Transverse colon (tissue), 4 donors: Measurements from ENCODE around the gene LCE2C. TPM values are rescaled to one million over a fixed set of nuclear protein-coding genes. Genes with fewer than 3 reads are reported as not detected.

Source experiments
- DNase-seq: peaks from one replicate; pipeline ENCODE4 v3.0.0-alpha.2; 2019
- H3K27ac ChIP-seq, 4 donors: fragments of 200-600 bp; sonication (generic); 2 replicates each; pipeline ENCODE4 v1.5.1; 2016 to 2018; ENCODE audit warnings: inconsistent platforms in 4 of 4
- H3K27me3 ChIP-seq: fragments of 200-600 bp; sonication (generic); 2 replicates; pipeline ENCODE4 v1.5.1; 2017; ENCODE audit warnings: inconsistent platforms
- H3K36me3 ChIP-seq, 4 donors: fragments of 200-600 bp; sonication (generic); 2 replicates each; pipeline ENCODE4 v1.5.1; 2017 to 2019; ENCODE audit warnings: inconsistent platforms in 4 of 4
- H3K4me1 ChIP-seq, 4 donors: fragments of 200-600 bp; sonication (generic); 2 replicates each; pipeline ENCODE4 v1.5.1; 2017 to 2020; ENCODE audit warnings: inconsistent platforms in 4 of 4
- H3K4me3 ChIP-seq, 4 donors: fragments of 200-600 bp; sonication (generic); 1 replicate in 1 of 4; 2 replicates in 3 of 4; pipeline versions ENCODE4 v1.5.1 to v1.6.1; 2017 to 2019; ENCODE audit warnings: inconsistent platforms in 4 of 4
- H3K9me3 ChIP-seq, 2 donors: fragments of 200-600 bp; sonication (generic); 2 replicates each; pipeline ENCODE4 v1.5.1; 2017 to 2019; ENCODE audit warnings: inconsistent platforms in 2 of 2
- CTCF ChIP-seq, 5 experiments: fragments of 200-600 bp in 3 of 5; fragments of 450-650 bp in 2 of 5; sonication (generic) in 3 of 5; IDR thresholded peaks; 1 replicate in 2 of 5; 2 replicates in 3 of 5; pipeline ENCODE4 v1.5.1; 2016 to 2017; ENCODE audit warnings: antibody characterized with exemption in 5 of 5, inconsistent platforms in 3 of 5, mild to moderate bottlenecking in 2 of 5, moderate library complexity in 1 of 5
- EP300 ChIP-seq: sonication (generic); formaldehyde crosslinking; IDR thresholded peaks from one replicate; pipeline ENCODE4 v1.6.1; 2017; ENCODE audit warnings: antibody characterized with exemption, low read depth
- POLR2A ChIP-seq: fragments of 450-650 bp; IDR thresholded peaks from one replicate; pipeline ENCODE4 v1.6.1; 2016; ENCODE audit warnings: antibody characterized with exemption, mild to moderate bottlenecking, moderate library complexity
- POLR2AphosphoS5 ChIP-seq, 3 donors: sonication (generic); formaldehyde crosslinking; IDR thresholded peaks; one replicate each; pipeline ENCODE4 v1.6.1; 2016; ENCODE audit warnings: antibody characterized with exemption in 3 of 3
- WGBS, 2 donors: methylation state at CpG; one replicate each; pipeline ENCODE4 v1.1.5; 2018; ENCODE audit warnings: low coverage in 1 of 2; 5-methylcytosine and 5-hydroxymethylcytosine counted together
- in situ Hi-C, 4 donors: fragments of 200-750 bp; cut with MboI; loops; one replicate each; pipeline versions ENCODE4 v1.15.0 to v1.15.1; 2017; ENCODE audit warnings: low sequenced_read_pairs in 3 of 4, low pct_ligation_motif_present in 1 of 4, low pct_unique_long_range_greater_than_20kb in 1 of 4
- intact Hi-C: fragments of 100-400 bp; cut with DNase I; formaldehyde crosslinking; loops from one replicate; pipeline ENCODE4 v1.15.1; 2023; ENCODE audit warnings: low total_unique reads
- total RNA-seq, 4 donors: library from RNA; depleted of rRNA; stranded (reverse); fragments of >200 nt; gene quantifications; one replicate each; pipeline ENCODE4 v1.1.0, GENCODE V29; 2016

Gene LCE2C
- total RNA-seq, 4 donors from 2014 or later: not detected

DNA sequence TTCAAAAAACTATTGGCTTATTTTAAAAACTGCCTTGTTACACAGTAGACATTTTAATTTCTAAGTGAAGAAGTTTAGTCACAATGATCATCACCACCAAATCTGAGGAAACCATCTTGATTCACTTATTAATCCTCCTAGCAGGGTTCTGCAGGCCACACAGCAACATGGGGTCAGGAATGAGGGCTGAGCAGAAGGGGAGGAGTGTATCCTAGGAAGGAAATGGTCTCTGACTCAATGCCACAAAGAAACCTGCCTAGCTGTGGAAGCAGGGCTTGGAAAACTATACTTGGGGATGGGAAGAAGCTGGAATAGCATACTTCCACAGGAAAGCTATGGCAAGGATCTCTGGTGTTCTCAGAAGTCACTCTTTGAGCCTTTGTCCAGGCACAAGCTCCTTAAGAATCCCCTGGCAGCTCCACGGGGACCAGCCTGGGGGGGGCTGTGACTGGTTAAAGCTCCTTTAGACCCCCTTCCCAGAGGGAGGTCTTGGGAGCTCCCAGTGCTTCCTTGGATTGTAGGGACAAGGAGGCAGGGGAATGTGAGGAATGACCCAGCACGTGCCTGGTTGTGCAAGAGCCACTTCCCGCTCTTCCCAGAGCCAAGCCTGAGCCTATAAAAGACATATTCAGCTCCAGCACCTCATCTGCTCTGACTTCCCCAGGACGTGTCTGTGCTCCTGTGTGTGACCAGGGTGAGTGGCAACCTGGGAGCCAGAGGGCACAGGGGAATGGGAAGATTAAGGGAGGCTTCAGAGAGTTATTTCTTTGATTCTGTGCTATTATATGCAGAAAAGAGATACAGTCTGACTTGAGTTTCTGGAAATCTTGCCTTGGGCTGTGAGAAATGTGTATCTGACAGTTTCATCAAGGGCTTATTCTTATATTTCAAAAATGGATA, 22.9 kb downstream of the LCE2C start, which contains the start of gene LCE2A:
Gene LCE2A, plus strand, starts transcription at position 645 of the 900 bp plus-strand sequence. CDS start 557 bp downstream, outside the sequence.
- TF ChIP-seq POLR2AphosphoS5 (IDR thresholded peaks at IDR 0.05): no peak
- no peak for TF ChIP-seq EP300
- TF ChIP-seq CTCF (IDR thresholded peaks at IDR 0.05): no peak
- TF ChIP-seq POLR2A: no peak
- no peak for DNase-seq
- H3K27me3 ChIP-seq: no peaks in the 10 kb centered on the region
- H3K4me1 ChIP-seq: no peaks in the 10 kb centered on the region
- in situ Hi-C loops (no loop called here), intact Hi-C loops (no loop called here)
- H3K9me3 ChIP-seq: no peaks in the 10 kb centered on the region
- H3K27ac ChIP-seq: no peak within 1 kb of the TSS
- no peaks in the 10 kb centered on the region for H3K36me3 ChIP-seq
- no peak within 1 kb of the TSS for H3K4me3 ChIP-seq
- WGBS, 2 donors: 44% methylated on average over 4 of the region's 4 CpGs; no CpG with 5 or more reads in 1 of the 2 donors

- Histone ChIP-seq H3K27ac (no peak overlapping the region), H3K27me3 (no peaks in the 10 kb centered on the region), H3K9me3 (no peaks in the 10 kb centered on the region), H3K4me1 (no peaks in the 10 kb centered on the region), H3K36me3 (no peaks in the 10 kb centered on the region), H3K4me3 (no peak overlapping the region)
- in situ Hi-C loops: no loop called here
- DNase-seq: no peak
- 79 to 80% methylated on average over 2 to 4 of the region's 4 CpGs for WGBS, 2 donors
- intact Hi-C loops: no loop called here
- no peak for TF ChIP-seq EP300
- no peak for TF ChIP-seq CTCF (IDR thresholded peaks at IDR 0.05)
- TF ChIP-seq POLR2AphosphoS5 (IDR thresholded peaks at IDR 0.05): no peak
- TF ChIP-seq POLR2A: no peak
Observed at GRCh38 chr1:152699746-152700145, 24.7 kb downstream of the LCE2C start.

GRCh38 chr1:152707860-152708259, 32.8 kb downstream of the LCE2C start, which contains the start of gene LCE4A:
Gene LCE4A (plus strand): TSS chr1:152708160. CDS start chr1:152709076, 916 bp downstream.
- H3K4me3 ChIP-seq: no peak within 1 kb of the TSS
- intact Hi-C loops (no loop called here), in situ Hi-C loops (no loop called here)
- no peaks in the 10 kb centered on the region for H3K9me3 ChIP-seq
- no peak for DNase-seq
- TF ChIP-seq POLR2A: no peak
- TF ChIP-seq POLR2AphosphoS5 (IDR thresholded peaks at IDR 0.05): no peak
- no peak for TF ChIP-seq CTCF (IDR thresholded peaks at IDR 0.05)
- TF ChIP-seq EP300: no peak
- WGBS, 2 donors: 72 to 87% methylated on average over 2 of the region's 2 CpGs
- H3K4me1 ChIP-seq: no peaks in the 10 kb centered on the region
- H3K27ac ChIP-seq: no peak within 1 kb of the TSS
- no peaks in the 10 kb centered on the region for H3K36me3 ChIP-seq
- no peaks in the 10 kb centered on the region for H3K27me3 ChIP-seq

DNA sequence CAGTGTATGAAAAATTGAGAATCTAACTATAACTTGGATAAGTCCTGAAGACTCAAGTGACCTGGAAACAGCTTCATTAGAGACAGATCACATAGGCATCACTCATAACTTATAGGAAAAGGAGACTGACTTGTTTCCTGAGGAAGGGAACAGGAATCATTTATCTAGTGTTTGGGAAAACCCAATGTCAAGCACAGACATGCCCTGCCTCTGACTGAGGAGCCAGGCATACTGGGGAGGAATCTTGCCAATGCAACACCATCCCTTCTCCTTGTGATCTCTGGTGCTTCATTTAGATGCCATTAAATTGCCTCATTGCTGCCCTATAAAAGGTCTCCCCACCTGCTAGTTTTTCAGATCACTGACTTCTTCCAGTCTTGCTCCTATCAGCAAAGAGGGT, 43.2 kb downstream of the LCE2C start:
- Histone ChIP-seq H3K27me3 (no peaks in the 10 kb centered on the region), H3K4me1 (no peaks in the 10 kb centered on the region), H3K9me3 (peaks cover 4 to 7% of the 10 kb centered on the region in 2 donors), H3K4me3 (no peak overlapping the region), H3K27ac (no peak overlapping the region), H3K36me3 (no peaks in the 10 kb centered on the region)
- no peak for DNase-seq
- TF ChIP-seq CTCF (IDR thresholded peaks at IDR 0.05): no peak
- no peak for TF ChIP-seq EP300
- no peak for TF ChIP-seq POLR2AphosphoS5 (IDR thresholded peaks at IDR 0.05)
- TF ChIP-seq POLR2A: no peak
- intact Hi-C loops: no loop called here
- in situ Hi-C loops: no loop called here
